Measurements from ENCODE around the gene KRT81. TPM values are rescaled to one million over a fixed set of nuclear protein-coding genes. Genes with fewer than 3 reads are reported as not detected.
"Not testable (repeated sequence)": the region's sequence is repeated elsewhere in the genome, so short reads cannot be mapped to it uniquely, and the experiment has no call there.

Gene KRT81
- total RNA-seq, 1 donor from 2014 or later: 0.55 TPM

DNA sequence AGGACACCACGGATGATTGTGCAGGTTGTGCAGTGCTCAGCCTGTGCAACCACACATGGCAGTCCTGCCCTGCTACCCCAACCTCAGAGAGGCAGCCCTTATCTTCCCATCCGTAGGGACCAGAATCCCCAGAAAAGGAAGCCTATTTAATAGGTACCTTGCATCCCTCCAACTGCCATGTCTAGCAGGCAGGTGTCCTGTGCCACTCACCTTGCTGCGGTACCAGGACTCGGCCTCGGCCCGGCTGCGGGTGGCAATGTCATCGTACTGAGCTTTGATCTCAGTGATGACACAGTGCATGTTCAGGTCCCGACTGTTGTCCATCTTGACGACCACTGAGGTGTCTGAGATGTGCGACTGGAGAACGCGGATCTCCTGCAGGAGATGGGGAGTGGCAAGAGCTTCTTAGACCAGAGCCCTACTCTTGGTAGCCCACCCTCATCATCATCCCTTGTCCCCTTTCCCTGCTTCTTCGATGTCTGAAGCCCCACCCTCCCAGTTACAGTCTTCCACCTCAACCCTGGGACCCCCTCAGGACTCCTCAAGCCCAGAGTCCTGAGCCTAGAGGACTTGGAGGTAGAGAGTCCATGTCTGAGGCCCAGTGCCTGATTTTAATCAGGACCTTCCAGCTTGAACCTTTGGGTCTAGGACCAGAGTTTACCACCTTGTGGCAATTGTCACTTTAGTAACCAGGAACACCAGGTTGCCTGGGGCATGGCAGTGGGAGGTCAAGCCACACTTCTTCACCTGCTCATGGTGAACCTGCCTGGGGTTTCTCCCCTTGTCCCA is 37.7 kb downstream of the KRT81 start:
- no peak for DNase-seq (ENCODE audit: low spot score)

- DNase-seq (ENCODE audit: low spot score): no peak
These were observed 38.5 kb downstream of the KRT81 start for GRCh38 chr12:52252728-52253343.

GRCh38 chr12:52252175-52252615 is 39.1 kb downstream of the KRT81 start:
- DNase-seq (ENCODE audit: low spot score): not testable (repeated sequence)

DNA sequence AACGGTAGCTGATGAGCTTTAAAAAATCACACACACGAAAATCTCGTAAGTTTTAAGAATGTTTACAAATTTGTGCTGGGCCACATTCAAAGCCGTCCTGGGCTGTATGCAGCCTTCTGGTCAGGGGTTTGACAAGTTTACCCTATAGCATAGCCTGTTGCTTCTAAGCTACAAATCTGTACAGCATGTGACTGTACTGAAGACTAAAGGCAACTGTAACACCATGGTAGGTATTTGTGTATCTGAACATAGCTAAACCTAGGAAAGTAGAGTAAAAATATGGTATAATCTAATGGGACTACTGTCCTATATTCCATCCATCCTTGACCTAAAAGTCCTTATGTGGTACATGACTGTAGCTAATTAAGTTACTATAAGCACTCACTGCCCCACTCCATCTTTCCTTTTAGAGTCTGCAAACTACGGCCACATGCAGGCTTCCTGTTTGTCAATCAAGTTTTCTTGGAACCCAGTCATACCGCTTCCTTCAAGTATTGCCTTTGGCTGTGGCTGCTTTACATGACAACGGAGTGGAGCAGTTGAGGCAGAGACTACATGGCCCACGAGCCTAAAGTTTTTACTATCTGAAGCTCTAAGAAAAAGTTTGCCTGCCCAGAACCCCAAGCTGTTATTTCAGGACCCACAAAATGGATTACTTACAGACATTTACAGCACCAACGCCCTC is 39.8 kb downstream of the KRT81 start:
- no peak for DNase-seq (ENCODE audit: low spot score)

GRCh38 chr12:52250048-52250990 is 41.0 kb downstream of the KRT81 start:
- DNase-seq (ENCODE audit: low spot score): no peak

- DNase-seq (ENCODE audit: low spot score): no peak
These were observed 41.8 kb downstream of the KRT81 start for GRCh38 chr12:52249511-52250047.

GRCh38 chr12:52248541-52249461 is 42.5 kb downstream of the KRT81 start:
- DNase-seq (ENCODE audit: low spot score): peak; percentile 79

DNA sequence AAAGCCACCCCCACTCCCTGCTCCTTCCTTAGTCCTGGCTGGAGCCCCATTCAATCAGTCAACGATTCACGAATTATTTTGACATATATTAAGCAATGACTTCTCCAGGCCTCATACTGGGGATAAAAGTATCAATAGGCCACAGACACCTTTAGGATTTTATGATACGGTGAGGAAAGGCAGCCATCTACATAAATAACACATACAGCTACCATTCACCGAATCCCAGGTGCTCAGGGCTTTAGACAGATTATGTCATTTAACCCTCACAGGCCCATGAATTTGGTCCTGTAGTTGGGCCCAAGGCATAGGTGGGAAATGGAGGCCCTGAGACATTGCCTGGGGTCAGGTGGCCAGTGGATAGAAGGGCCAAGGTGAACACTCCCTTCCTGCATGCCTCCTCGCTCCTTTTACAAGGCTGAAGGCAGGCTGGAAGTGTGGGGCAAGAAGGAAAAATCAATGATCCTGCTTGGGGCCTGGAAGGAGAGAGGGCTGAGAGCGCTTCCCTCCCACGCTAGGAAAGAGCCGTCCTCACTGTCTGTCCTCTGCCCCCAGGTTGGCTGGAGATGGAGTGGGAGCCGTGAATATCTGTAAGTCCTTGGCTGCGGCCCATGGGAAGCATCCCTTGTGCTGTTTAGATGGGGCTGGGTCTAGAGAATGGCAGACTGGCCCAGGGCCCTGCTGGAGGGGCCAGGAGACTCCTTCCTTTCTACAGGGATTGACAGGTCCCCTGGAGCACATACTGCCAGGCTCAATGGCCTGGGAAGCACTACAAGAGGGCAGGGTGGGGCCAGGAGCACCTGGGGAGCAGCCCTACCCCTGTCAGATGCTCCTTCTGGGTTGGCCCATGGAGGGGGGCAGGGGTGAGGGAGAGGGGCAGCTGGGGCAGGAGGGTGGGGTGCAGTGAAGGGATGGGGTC is 43.5 kb downstream of the KRT81 start:
- DNase-seq (ENCODE audit: low spot score): no peak

- peak; percentile 74 for DNase-seq (ENCODE audit: low spot score)
These were observed 44.4 kb downstream of the KRT81 start for GRCh38 chr12:52246720-52247621.

- DNase-seq (ENCODE audit: low spot score): no peak
These were observed 45.3 kb downstream of the KRT81 start for GRCh38 chr12:52245962-52246569.

- DNase-seq (ENCODE audit: low spot score): no peak
These were observed 45.9 kb downstream of the KRT81 start for GRCh38 chr12:52245259-52245961.

GRCh38 chr12:52244615-52244994 is 46.7 kb downstream of the KRT81 start:
- no peak for DNase-seq (ENCODE audit: low spot score)

DNA sequence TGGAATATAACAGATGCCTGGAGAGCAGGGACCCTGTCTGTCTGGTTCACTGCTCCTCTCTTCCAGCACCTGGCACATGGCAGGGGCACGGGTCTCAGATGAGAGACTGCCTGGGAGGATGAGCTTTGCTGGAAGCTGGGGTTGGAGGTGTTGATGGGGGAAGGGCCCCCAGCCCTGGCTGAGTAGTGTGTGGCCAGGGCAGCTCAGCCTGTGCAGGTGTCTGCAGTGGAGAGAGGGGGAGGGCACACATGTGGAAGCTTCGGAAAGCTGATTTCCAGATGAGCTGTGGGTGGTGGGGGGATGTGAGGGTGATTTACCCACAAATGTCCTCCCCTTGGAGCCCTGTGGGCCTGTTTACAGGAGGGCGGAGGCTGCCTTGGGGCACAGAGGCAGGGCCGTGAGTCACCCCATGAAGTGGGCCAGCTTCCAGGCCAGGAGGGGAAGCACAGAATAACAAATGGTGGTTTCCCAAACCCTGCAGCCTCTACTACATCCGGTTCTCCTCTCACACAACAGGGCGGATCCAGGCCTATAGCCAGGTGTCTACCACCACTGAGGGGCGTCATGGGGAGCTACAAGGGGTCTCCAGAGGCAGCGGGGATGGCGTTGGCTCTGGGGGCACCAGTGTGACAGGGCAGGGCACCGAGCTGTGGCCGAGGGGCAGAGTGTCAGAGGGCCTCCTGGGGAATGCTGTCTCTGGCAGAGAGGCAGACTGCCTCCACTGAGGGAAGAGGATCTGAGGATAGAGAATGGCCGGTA is 47.3 kb downstream of the KRT81 start:
- DNase-seq (ENCODE audit: low spot score): peak; percentile 79

GRCh38 chr12:52243259-52243855 is 48.0 kb downstream of the KRT81 start:
- DNase-seq (ENCODE audit: low spot score): no peak

- no peak for DNase-seq (ENCODE audit: low spot score)
These were observed 48.7 kb downstream of the KRT81 start for GRCh38 chr12:52242442-52243258.

Data from mucosa of gallbladder (tissue), 1 donor.